PFSK-1 (cell line): Measurements from ENCODE around the gene FIG4. TPM values are rescaled to one million over a fixed set of nuclear protein-coding genes. Genes with fewer than 3 reads are reported as not detected.

Experiments
- FOXP2 ChIP-seq: optimal IDR thresholded peaks from 2 replicates; pipeline ENCODE3; 2011; ENCODE audit warnings: borderline replicate concordance, control low read depth, inconsistent platforms; ENCODE audit not compliant: insufficient read depth; ENCODE audit errors: extremely low read length, extremely low read depth
- POLR2AphosphoS5 ChIP-seq: IDR thresholded peaks from 2 replicates; pipeline ENCODE4 v1.6.1; 2012; ENCODE audit warnings: low read depth, mild to moderate bottlenecking, control low read depth, low read length, moderate library complexity
- REST ChIP-seq, 2 experiments: IDR thresholded peaks; 2 replicates each; pipeline versions ENCODE4 v1.6.1 to v1.8.0; 2011 to 2012; ENCODE audit warnings: low read depth in 2 of 2, low read length in 2 of 2, control low read depth in 1 of 2, inconsistent platforms in 1 of 2, mild to moderate bottlenecking in 1 of 2, moderate library complexity in 1 of 2; ENCODE audit not compliant: insufficient read depth in 1 of 2
- SIN3A ChIP-seq: IDR thresholded peaks from 2 replicates; pipeline ENCODE4 v1.6.1; 2012; ENCODE audit warnings: mild to moderate bottlenecking, low read length, moderate library complexity, borderline replicate concordance; ENCODE audit not compliant: insufficient read depth
- TAF1 ChIP-seq: IDR thresholded peaks from 2 replicates; pipeline ENCODE4 v1.6.1; 2012; ENCODE audit warnings: low read length, control low read depth, borderline replicate concordance; ENCODE audit not compliant: insufficient read depth
- polyA plus RNA-seq: library from polyadenylated mRNA; unstranded; fragments of >200 nt; gene quantifications from one replicate; pipeline ENCODE4 v1.2.1, GENCODE V29; 2012; ENCODE audit warnings: low read depth, missing spikeins; ENCODE audit not compliant: insufficient read length

The FIG4 gene
- polyA plus RNA-seq, result 1.8 TPM

GRCh38 chr6:109690737-109691621, at the start of gene FIG4, which contains the start of gene AK9:
TSS of gene FIG4 (plus strand) at chr6:109691296. CDS start at chr6:109691436, 140 bp downstream.
TSS of gene AK9 (minus strand) at chr6:109691202. CDS start at chr6:109675745, 15,457 bp downstream.
- TF ChIP-seq POLR2AphosphoS5 (peak; percentile 50; the same call in 1 of the 2 replicates), TAF1 (0 out of 2 replicates have a peak, but pooled peaks have one; percentile 32), REST (IDR thresholded peaks at IDR 0.05; ENCODE audit: insufficient read depth in 1 of 2, low read depth in 2 of 2, low read length in 2 of 2) (no peak)

- TF ChIP-seq POLR2AphosphoS5, result no peak
- no peak for TF ChIP-seq TAF1
- TF ChIP-seq REST (IDR thresholded peaks at IDR 0.05; ENCODE audit: insufficient read depth in 1 of 2, low read depth in 2 of 2, low read length in 2 of 2), result no peak
- no peak for TF ChIP-seq SIN3A
These were observed 47.0 kb upstream of the FIG4 start for GRCh38 chr6:109644131-109644530.

GRCh38 chr6:109653264-109653663, 37.8 kb upstream of the FIG4 start:
- TF ChIP-seq SIN3A (no peak), REST (IDR thresholded peaks at IDR 0.05; ENCODE audit: insufficient read depth in 1 of 2, low read depth in 2 of 2, low read length in 2 of 2) (no peak)

GRCh38 chr6:109655761-109656262, 35.3 kb upstream of the FIG4 start:
- TF ChIP-seq TAF1 (no peak), SIN3A (no peak), REST (IDR thresholded peaks at IDR 0.05; ENCODE audit: insufficient read depth in 1 of 2, low read depth in 2 of 2, low read length in 2 of 2) (no peak), FOXP2 (no peak), POLR2AphosphoS5 (no peak)
